DMS153 treated with DMSO at 0.1 percent for 48 hours (cell line): ENCODE data around the gene TMEM178B.

ENCODE experiments used
- DNase-seq: peaks from one replicate; lab custom pipeline; 2025; ENCODE audit not compliant: unreplicated experiment; lab: John Stamatoyannopoulos, UW

TMEM178B gene

GRCh38 chr7:141262101-141263090 is 188.5 kb downstream of the TMEM178B start:
- no peak for DNase-seq

GRCh38 chr7:141263508-141263907 is 189.6 kb downstream of the TMEM178B start:
- DNase-seq = no peak

GRCh38 chr7:141263983-141264382 is 190.1 kb downstream of the TMEM178B start:
- DNase-seq = no peak

- no peak for DNase-seq
These were observed 190.6 kb downstream of the TMEM178B start for GRCh38 chr7:141264511-141264910.

- no peak for DNase-seq
These were observed 191.8 kb downstream of the TMEM178B start for GRCh38 chr7:141265668-141266067.

GRCh38 chr7:141268614-141269013 is 194.8 kb downstream of the TMEM178B start:
- no peak for DNase-seq

GRCh38 chr7:141271451-141271850 is 197.6 kb downstream of the TMEM178B start:
- DNase-seq = no peak

GRCh38 chr7:141272417-141272816 is 198.6 kb downstream of the TMEM178B start:
- no peak for DNase-seq

- DNase-seq = no peak
These were observed 201.5 kb downstream of the TMEM178B start for GRCh38 chr7:141275350-141275749.

GRCh38 chr7:141276031-141276430 is 202.2 kb downstream of the TMEM178B start:
- DNase-seq = no peak

GRCh38 chr7:141280100-141280499 is 206.2 kb downstream of the TMEM178B start:
- DNase-seq = no peak

- no peak for DNase-seq
These were observed 207.4 kb downstream of the TMEM178B start for GRCh38 chr7:141281311-141281710.

- no peak for DNase-seq
These were observed 212.7 kb downstream of the TMEM178B start for GRCh38 chr7:141286522-141286921.

GRCh38 chr7:141287936-141288335 is 214.1 kb downstream of the TMEM178B start:
- no peak for DNase-seq

GRCh38 chr7:141288626-141289025 is 214.8 kb downstream of the TMEM178B start:
- DNase-seq = no peak

- DNase-seq = no peak
These were observed 216.5 kb downstream of the TMEM178B start for GRCh38 chr7:141290365-141290764.

- DNase-seq = no peak
These were observed 217.1 kb downstream of the TMEM178B start for GRCh38 chr7:141290973-141291372.

GRCh38 chr7:141291541-141291940 is 217.7 kb downstream of the TMEM178B start:
- DNase-seq = no peak

GRCh38 chr7:141294143-141294829 is 220.4 kb downstream of the TMEM178B start:
- no peak for DNase-seq

- no peak for DNase-seq
These were observed 221.6 kb downstream of the TMEM178B start for GRCh38 chr7:141295367-141295895.

- DNase-seq = no peak
These were observed 227.0 kb downstream of the TMEM178B start for GRCh38 chr7:141300816-141301215.

- DNase-seq = no peak
These were observed 227.7 kb downstream of the TMEM178B start for GRCh38 chr7:141301544-141301943.
